HG02943 (cell line): Measurements from ENCODE around the gene CLCN7.

ENCODE experiments used
- ATAC-seq: cut with Tn5 transposase; IDR thresholded peaks from one replicate; pipeline ENCODE4 v1.9.1; 2021; ENCODE audit warnings: mild to moderate bottlenecking, low read depth, moderate library complexity; ENCODE audit not compliant: unreplicated experiment

CLCN7 gene

GRCh38 chr16:1412847-1413246 is 62.0 kb downstream of the CLCN7 start:
- no peak for ATAC-seq

- peak; percentile 66 for ATAC-seq
Observed at GRCh38 chr16:1408171-1408837, 66.5 kb downstream of the CLCN7 start.

GRCh38 chr16:1407753-1408152 is 67.1 kb downstream of the CLCN7 start:
- ATAC-seq: no peak

- ATAC-seq: no peak
Observed at GRCh38 chr16:1403733-1404132, 71.1 kb downstream of the CLCN7 start.

GRCh38 chr16:1403036-1403435 is 71.8 kb downstream of the CLCN7 start:
- ATAC-seq: no peak

- no peak for ATAC-seq
Observed at GRCh38 chr16:1401758-1402154, 73.1 kb downstream of the CLCN7 start.

- no peak for ATAC-seq
Observed at GRCh38 chr16:1401061-1401757, 73.6 kb downstream of the CLCN7 start.

GRCh38 chr16:1398826-1399581 is 75.8 kb downstream of the CLCN7 start:
- ATAC-seq: no peak

- no peak for ATAC-seq
Observed at GRCh38 chr16:1398351-1398750, 76.5 kb downstream of the CLCN7 start.

GRCh38 chr16:1397779-1398178 is 77.0 kb downstream of the CLCN7 start:
- ATAC-seq: no peak

GRCh38 chr16:1395444-1396031 is 79.3 kb downstream of the CLCN7 start:
- no peak for ATAC-seq
